Peyer's patch (tissue), 4 donors: Measurements from ENCODE around the gene ALDH1L1.

Experiments used
- CTCF ChIP-seq, 6 experiments: fragments of 450-650 bp in 4 of 6; fragments of 200-600 bp in 2 of 6; sonication (generic) in 1 of 6; IDR thresholded peaks; one replicate each; pipeline ENCODE4 v1.5.1; 2017 to 2019; ENCODE audit warnings: antibody characterized with exemption in 6 of 6, mild to moderate bottlenecking in 3 of 6, moderate library complexity in 1 of 6
- POLR2A ChIP-seq, 2 donors: fragments of 450-650 bp; IDR thresholded peaks; one replicate each; pipeline ENCODE4 v1.5.1; 2017; ENCODE audit warnings: antibody characterized with exemption in 2 of 2, mild to moderate bottlenecking in 2 of 2, moderate library complexity in 2 of 2

GRCh38 chr3:126101521-126101982, 78.8 kb downstream of the ALDH1L1 start:
- TF ChIP-seq CTCF (IDR thresholded peaks at IDR 0.05) (no peak), POLR2A (IDR thresholded peaks at IDR 0.05) (no peak)
